ENCODE data around the gene SERF2.
"Not testable (repeated sequence)": the region's sequence is repeated elsewhere in the genome, so short reads cannot be mapped to it uniquely, and the experiment has no call there.

The SERF2 gene

DNA sequence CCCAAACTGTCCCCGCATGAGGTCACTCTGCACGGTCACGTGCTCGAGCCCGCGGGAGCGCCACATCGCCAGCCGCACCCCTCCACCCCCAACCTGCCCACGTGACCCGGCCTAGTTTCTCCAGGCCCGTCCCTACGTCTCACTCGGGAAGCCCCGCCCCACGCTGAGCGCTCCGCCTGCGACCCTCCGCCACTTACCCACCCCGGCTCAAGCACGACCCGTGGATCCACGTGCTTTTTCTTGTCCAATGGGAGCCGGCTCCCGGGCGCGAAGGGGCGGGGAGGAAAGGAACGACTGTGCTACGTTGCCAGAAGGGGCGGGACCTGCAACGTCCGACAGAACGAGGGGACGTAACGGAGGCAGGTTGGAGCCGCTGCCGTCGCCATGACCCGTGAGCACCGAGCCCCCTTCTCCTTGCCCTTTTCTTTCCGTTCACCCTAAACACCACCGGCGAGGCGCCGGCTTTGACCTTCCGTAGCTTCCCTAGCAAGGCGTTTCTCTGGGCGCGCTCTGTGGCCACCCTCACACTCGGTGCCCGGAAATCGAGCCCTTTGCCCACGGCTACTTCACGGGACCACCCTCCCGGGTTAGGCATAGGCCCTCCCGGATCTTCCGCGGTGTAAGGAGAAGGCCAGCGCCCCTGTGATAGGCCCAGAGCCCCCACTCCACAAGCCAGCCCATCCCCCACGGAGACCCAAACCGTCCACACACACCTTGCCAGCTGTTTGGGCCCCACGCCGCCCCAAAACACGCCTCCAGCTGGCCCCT, at the start of gene SERF2:
Gene SERF2, plus strand, starts transcription at position 328 of the 768 bp plus-strand sequence. Its CDS starts 57 bp downstream, at position 385.
- no peaks in the 10 kb centered on the region for H4K20me1 ChIP-seq (ENCODE audit: low read depth, low read length)
- H3K36me3 ChIP-seq (ENCODE audit: low read length): peaks cover 11% of the 10 kb centered on the region
- H3K9ac ChIP-seq (ENCODE audit: low read length): peak within 1 kb of the TSS; percentile 90
- TF ChIP-seq EZH2phosphoT487 (conservative IDR thresholded peaks at IDR 0.05; ENCODE audit: low read length): no peak
- TF ChIP-seq, protein P1, sequence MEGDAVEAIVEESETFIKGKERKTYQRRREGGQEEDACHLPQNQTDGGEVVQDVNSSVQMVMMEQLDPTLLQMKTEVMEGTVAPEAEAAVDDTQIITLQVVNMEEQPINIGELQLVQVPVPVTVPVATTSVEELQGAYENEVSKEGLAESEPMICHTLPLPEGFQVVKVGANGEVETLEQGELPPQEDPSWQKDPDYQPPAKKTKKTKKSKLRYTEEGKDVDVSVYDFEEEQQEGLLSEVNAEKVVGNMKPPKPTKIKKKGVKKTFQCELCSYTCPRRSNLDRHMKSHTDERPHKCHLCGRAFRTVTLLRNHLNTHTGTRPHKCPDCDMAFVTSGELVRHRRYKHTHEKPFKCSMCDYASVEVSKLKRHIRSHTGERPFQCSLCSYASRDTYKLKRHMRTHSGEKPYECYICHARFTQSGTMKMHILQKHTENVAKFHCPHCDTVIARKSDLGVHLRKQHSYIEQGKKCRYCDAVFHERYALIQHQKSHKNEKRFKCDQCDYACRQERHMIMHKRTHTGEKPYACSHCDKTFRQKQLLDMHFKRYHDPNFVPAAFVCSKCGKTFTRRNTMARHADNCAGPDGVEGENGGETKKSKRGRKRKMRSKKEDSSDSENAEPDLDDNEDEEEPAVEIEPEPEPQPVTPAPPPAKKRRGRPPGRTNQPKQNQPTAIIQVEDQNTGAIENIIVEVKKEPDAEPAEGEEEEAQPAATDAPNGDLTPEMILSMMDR (IDR thresholded peaks at IDR 0.05; ENCODE audit: insufficient read depth, low read length, poor library complexity, severe bottlenecking): no peak
- no peaks in the 10 kb centered on the region for H3K27me3 ChIP-seq (ENCODE audit: low read length)
- H3K9me3 ChIP-seq (ENCODE audit: insufficient read depth, low read length): no peaks in the 10 kb centered on the region
- no peak within 1 kb of the TSS for H2AFZ ChIP-seq (ENCODE audit: low read depth, low read length, severe bottlenecking)
- peaks cover 72% of the 10 kb centered on the region for H3F3A ChIP-seq (ENCODE audit: insufficient read depth)
- H3K9me2 ChIP-seq (replicated peaks; ENCODE audit: insufficient read depth, low read length): no peaks in the 10 kb centered on the region
- H3K4me3 ChIP-seq (ENCODE audit: insufficient read depth, low read length, poor library complexity, severe bottlenecking): peak within 1 kb of the TSS; percentile 72
- peak within 1 kb of the TSS; percentile 70 for H3K4me2 ChIP-seq (ENCODE audit: low read depth, low read length, poor library complexity, severe bottlenecking)
- H3K79me2 ChIP-seq (ENCODE audit: insufficient read depth, low read length): peaks cover 26% of the 10 kb centered on the region
- H3K27ac ChIP-seq (ENCODE audit: low read depth, low read length): peak within 1 kb of the TSS; percentile 99

DNA sequence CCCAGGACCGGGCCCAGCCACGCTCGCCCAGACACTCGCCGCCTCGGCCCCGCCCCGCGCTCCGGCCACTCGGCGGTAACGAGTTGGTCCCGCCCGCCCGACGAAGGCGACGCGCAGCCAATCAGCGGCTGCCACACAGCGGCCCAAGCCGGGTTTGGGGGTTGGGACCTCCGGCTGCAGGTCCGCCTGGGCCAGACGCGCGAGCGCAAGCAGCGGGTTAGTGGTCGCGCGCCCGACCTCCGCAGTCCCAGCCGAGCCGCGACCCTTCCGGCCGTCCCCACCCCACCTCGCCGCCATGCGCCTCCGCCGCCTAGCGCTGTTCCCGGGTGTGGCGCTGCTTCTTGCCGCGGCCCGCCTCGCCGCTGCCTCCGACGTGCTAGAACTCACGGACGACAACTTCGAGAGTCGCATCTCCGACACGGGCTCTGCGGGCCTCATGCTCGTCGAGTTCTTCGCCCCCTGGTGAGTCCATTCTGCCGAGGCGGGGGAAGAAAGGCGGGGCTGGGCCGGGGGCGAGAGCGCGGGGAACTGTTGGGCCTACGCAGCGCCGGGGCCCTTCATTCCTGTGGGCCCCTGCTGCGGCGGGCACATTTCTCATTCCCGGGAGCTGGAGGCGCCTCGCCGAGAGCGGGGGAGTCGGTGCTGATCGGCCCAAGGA, 45.7 kb upstream of the SERF2 start, which contains the start of gene PDIA3:
Gene PDIA3, plus strand, starts transcription at position 194 of the 658 bp plus-strand sequence. Its CDS starts 102 bp downstream, at position 296.
- Histone ChIP-seq H3F3A (ENCODE audit: insufficient read depth) (peaks cover 39% of the 10 kb centered on the region), H3K4me2 (ENCODE audit: low read depth, low read length, poor library complexity, severe bottlenecking) (peak within 1 kb of the TSS; percentile 98), H3K9ac (ENCODE audit: low read length) (peak within 1 kb of the TSS; percentile 98), H3K79me2 (ENCODE audit: insufficient read depth, low read length) (peaks cover 51% of the 10 kb centered on the region), H3K4me3 (ENCODE audit: insufficient read depth, low read length, poor library complexity, severe bottlenecking) (peak within 1 kb of the TSS; percentile 90), H3K27ac (ENCODE audit: low read depth, low read length) (peak within 1 kb of the TSS; percentile 78)
- not testable (repeated sequence) for H3K9me2 ChIP-seq (replicated peaks; ENCODE audit: insufficient read depth, low read length); H3K36me3 ChIP-seq (ENCODE audit: low read length); H4K20me1 ChIP-seq (ENCODE audit: low read depth, low read length); H2AFZ ChIP-seq (ENCODE audit: low read depth, low read length, severe bottlenecking); H3K27me3 ChIP-seq (ENCODE audit: low read length); H3K9me3 ChIP-seq (ENCODE audit: insufficient read depth, low read length)

DNA sequence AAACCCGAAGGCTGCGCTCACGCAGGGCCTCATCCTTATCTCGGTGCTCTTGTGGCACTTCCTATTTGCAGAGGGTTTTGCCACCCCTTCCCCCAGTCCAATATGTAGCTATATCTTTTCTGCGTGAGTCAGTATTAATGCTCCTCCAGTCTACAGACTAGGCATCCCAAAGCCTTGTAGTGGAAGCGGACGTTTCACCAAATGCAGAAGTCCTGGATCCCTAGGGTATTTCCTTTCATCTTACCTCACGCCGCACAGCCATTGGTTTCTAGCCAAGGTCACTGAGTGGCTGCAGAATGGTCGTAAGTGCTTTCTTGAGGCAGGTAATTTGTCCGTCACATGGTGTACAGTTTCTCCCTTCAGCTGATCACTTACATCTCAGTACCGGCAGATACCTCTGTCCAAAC, 45.2 kb upstream of the SERF2 start:
- H3K27ac ChIP-seq (ENCODE audit: low read depth, low read length): peak overlapping the region; percentile 78
- H3K9me3 ChIP-seq (ENCODE audit: insufficient read depth, low read length); H2AFZ ChIP-seq (ENCODE audit: low read depth, low read length, severe bottlenecking); H3K9me2 ChIP-seq (replicated peaks; ENCODE audit: insufficient read depth, low read length); H3K27me3 ChIP-seq (ENCODE audit: low read length): not testable (repeated sequence)
- H3K9ac ChIP-seq (ENCODE audit: low read length): peak overlapping the region; percentile 98
- H4K20me1 ChIP-seq (ENCODE audit: low read depth, low read length): peaks cover 14% of the 10 kb centered on the region
- peaks cover 42% of the 10 kb centered on the region for H3F3A ChIP-seq (ENCODE audit: insufficient read depth)
- peak overlapping the region; percentile 98 for H3K4me2 ChIP-seq (ENCODE audit: low read depth, low read length, poor library complexity, severe bottlenecking)
- peak overlapping the region; percentile 90 for H3K4me3 ChIP-seq (ENCODE audit: insufficient read depth, low read length, poor library complexity, severe bottlenecking)
- peaks cover 13% of the 10 kb centered on the region for H3K36me3 ChIP-seq (ENCODE audit: low read length)
- peaks cover 57% of the 10 kb centered on the region for H3K79me2 ChIP-seq (ENCODE audit: insufficient read depth, low read length)

DNA sequence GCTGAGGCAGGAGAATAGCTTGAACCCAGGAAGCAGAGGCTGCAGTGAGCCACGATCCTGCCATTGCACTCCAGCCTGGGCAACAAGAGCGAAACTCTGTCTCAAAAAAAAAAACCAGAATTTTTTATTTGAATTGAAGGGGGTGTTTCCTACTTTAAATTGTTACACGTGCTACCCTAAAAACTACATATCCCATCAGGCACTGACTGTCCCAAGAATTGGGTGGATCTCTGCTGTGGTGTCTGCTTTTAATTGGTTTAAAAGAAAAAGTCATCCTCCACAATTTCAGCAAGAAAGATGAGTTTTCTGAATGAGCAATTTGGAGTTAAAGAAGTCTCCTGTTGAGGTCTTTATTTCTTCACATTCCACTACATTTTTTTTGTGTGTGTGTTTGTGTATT, 43.7 kb upstream of the SERF2 start:
- H3K9ac ChIP-seq (ENCODE audit: low read length): peak overlapping the region; percentile 98

More for the DNA sequence above, 43.7 kb upstream of the SERF2 start:
- Histone ChIP-seq H3K4me3 (ENCODE audit: insufficient read depth, low read length, poor library complexity, severe bottlenecking) (peak overlapping the region; percentile 90), H3F3A (ENCODE audit: insufficient read depth) (peaks cover 49% of the 10 kb centered on the region), H3K9me2 (replicated peaks; ENCODE audit: insufficient read depth, low read length) (no peaks in the 10 kb centered on the region), H3K36me3 (ENCODE audit: low read length) (peaks cover 26% of the 10 kb centered on the region), H3K9me3 (ENCODE audit: insufficient read depth, low read length) (no peaks in the 10 kb centered on the region), H3K27ac (ENCODE audit: low read depth, low read length) (peak overlapping the region; percentile 78), H4K20me1 (ENCODE audit: low read depth, low read length) (peaks cover 28% of the 10 kb centered on the region), H2AFZ (ENCODE audit: low read depth, low read length, severe bottlenecking) (no peak overlapping the region), H3K79me2 (ENCODE audit: insufficient read depth, low read length) (peaks cover 71% of the 10 kb centered on the region), H3K4me2 (ENCODE audit: low read depth, low read length, poor library complexity, severe bottlenecking) (peak overlapping the region; percentile 98), H3K27me3 (ENCODE audit: low read length) (no peaks in the 10 kb centered on the region)
- TF ChIP-seq, protein P1 (IDR thresholded peaks at IDR 0.05; ENCODE audit: insufficient read depth, low read length, poor library complexity, severe bottlenecking): no peak
- TF ChIP-seq EZH2phosphoT487 (conservative IDR thresholded peaks at IDR 0.05; ENCODE audit: low read length): no peak

Data from SU-DHL-6 (cell line).